Suprapubic skin (tissue), 4 donors: ENCODE results near the gene MRPL11.

ENCODE experiments used
- POLR2A ChIP-seq, 2 donors: fragments of 450-650 bp; IDR thresholded peaks; one replicate each; pipeline ENCODE4 v1.6.1; 2017; ENCODE audit warnings: antibody characterized with exemption in 2 of 2, mild to moderate bottlenecking in 2 of 2, moderate library complexity in 2 of 2
- POLR2AphosphoS5 ChIP-seq, 3 donors: sonication (generic); formaldehyde crosslinking; IDR thresholded peaks; one replicate each; pipeline ENCODE4 v1.6.1; 2017; ENCODE audit warnings: antibody characterized with exemption in 3 of 3
- TF ChIP-seq, protein P1 (sequence below), 2 donors: fragments of 200-600 bp in 1 of 2; fragments of 450-650 bp in 1 of 2; sonication (generic) in 1 of 2; IDR thresholded peaks; one replicate each; pipeline ENCODE4 v1.5.1; 2016 to 2019; ENCODE audit warnings: antibody characterized with exemption in 2 of 2, mild to moderate bottlenecking in 1 of 2, moderate library complexity in 1 of 2

DNA sequence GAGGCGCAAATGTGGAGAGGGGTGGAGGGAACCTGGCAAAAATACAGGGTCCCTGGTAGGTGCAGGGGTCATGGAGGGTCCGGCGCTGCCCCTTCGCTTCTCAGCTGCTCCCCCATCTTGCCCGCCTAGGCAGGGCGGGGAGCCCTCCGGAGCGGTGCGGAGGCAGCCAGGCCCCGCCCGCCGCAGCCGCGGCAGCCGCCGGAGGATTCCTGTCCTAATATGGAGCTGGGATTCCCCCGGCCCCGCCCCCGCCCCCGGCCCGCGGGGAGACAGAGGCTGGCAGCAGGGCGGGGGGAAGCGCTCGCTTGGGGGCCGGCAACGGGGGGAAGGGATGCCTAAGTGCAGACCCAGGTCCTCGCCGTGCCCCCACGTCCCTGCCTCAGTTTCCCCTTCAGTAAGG lies 18.8 kb downstream of the MRPL11 start:
- TF ChIP-seq POLR2A (IDR thresholded peaks at IDR 0.05) (no peak), POLR2AphosphoS5 (IDR thresholded peaks at IDR 0.05) (no peak)
- TF ChIP-seq, protein P1, sequence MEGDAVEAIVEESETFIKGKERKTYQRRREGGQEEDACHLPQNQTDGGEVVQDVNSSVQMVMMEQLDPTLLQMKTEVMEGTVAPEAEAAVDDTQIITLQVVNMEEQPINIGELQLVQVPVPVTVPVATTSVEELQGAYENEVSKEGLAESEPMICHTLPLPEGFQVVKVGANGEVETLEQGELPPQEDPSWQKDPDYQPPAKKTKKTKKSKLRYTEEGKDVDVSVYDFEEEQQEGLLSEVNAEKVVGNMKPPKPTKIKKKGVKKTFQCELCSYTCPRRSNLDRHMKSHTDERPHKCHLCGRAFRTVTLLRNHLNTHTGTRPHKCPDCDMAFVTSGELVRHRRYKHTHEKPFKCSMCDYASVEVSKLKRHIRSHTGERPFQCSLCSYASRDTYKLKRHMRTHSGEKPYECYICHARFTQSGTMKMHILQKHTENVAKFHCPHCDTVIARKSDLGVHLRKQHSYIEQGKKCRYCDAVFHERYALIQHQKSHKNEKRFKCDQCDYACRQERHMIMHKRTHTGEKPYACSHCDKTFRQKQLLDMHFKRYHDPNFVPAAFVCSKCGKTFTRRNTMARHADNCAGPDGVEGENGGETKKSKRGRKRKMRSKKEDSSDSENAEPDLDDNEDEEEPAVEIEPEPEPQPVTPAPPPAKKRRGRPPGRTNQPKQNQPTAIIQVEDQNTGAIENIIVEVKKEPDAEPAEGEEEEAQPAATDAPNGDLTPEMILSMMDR (IDR thresholded peaks at IDR 0.05): no peak
